K562 (cell line): Measurements from ENCODE around the gene MMP10. TPM values are rescaled to one million over a fixed set of nuclear protein-coding genes. Genes with fewer than 3 reads are reported as not detected.

Source experiments
- ATAC-seq: fragments of 200-7000 bp; cut with Tn5 transposase; 3 replicates; pipeline ENCODE4 v1.9.1; 2020; ENCODE audit warnings: moderate library complexity
- BruUV-seq: library from RNA; stranded (reverse); fragments of 400-500 nt; replicated peaks from 2 replicates; lab custom pipeline; 2021; lab: Mats Ljungman, UMichigan
- CTCF ChIA-PET: fragments of 300-600 bp; formaldehyde crosslinking; extraction: SDS; loops from one replicate; lab custom pipeline; 2021; ENCODE audit warnings: low intra/inter-chr PET ratio; lab: Yijun Ruan, JAX
- POLR2A ChIA-PET: fragments of 300-600, 350-650 bp; sonication (Branson Sonifier 250); formaldehyde crosslinking; extraction: SDS; loops from one replicate; lab custom pipeline; 2021; ENCODE audit warnings: antibody characterized with exemption, inconsistent platforms; lab: Yijun Ruan, JAX
- DNase-seq, 4 experiments: peaks; one replicate each; pipeline versions ENCODE4 v3.0.0 to v3.0.0-alpha.2; 2011 to 2018; ENCODE audit warnings: low spot score in 3 of 4, mixed read lengths in 3 of 4; ENCODE audit errors: extremely low read depth in 1 of 4
- FAIRE-seq: peaks from 2 replicates; lab custom pipeline; 2011; peaks lifted over from hg19 to GRCh38; lab: Jason Lieb, UNC
- H2AFZ ChIP-seq: 2 replicates; pipeline ENCODE4 v1.6.0; 2011; ENCODE audit warnings: low read depth, low read length, control low read depth, inconsistent platforms
- H3K27ac ChIP-seq: fragments of 200-600 bp; 3 replicates; pipeline ENCODE4 v1.8.0; 2011; ENCODE audit warnings: low read depth, mild to moderate bottlenecking, control low read depth, inconsistent platforms, low read length, moderate library complexity, mixed read lengths; ENCODE audit errors: extremely low read depth
- H3K27me3 ChIP-seq, 2 experiments: fragments of 300-600 bp in 1 of 2; 2 replicates in 1 of 2; 3 replicates in 1 of 2; pipeline versions ENCODE4 v1.6.0 to v1.8.0; 2011; ENCODE audit warnings: inconsistent platforms in 2 of 2, low read length in 2 of 2, mild to moderate bottlenecking in 1 of 2, mixed read lengths in 1 of 2, moderate library complexity in 1 of 2; ENCODE audit not compliant: control insufficient read depth in 2 of 2, insufficient read depth in 2 of 2
- H3K36me3 ChIP-seq: fragments of 300-600 bp; 3 replicates; pipeline ENCODE4 v1.8.0; 2011; ENCODE audit warnings: mild to moderate bottlenecking, low read length, inconsistent platforms; ENCODE audit not compliant: control insufficient read depth, insufficient read depth
- H3K4me1 ChIP-seq, 2 experiments: fragments of 200-600 bp in 1 of 2; replicated peaks in 1 of 2; 2 replicates in 1 of 2; 3 replicates in 1 of 2; pipeline versions ENCODE4 v1.5.1 to v1.8.0; 2011; ENCODE audit warnings: inconsistent platforms in 2 of 2, low read length in 2 of 2, mild to moderate bottlenecking in 1 of 2, mixed read lengths in 1 of 2, moderate library complexity in 1 of 2; ENCODE audit not compliant: control insufficient read depth in 2 of 2, insufficient read depth in 2 of 2
- H3K4me2 ChIP-seq: 2 replicates; pipeline ENCODE4 v1.6.1; 2011; ENCODE audit warnings: low read length, control low read depth, inconsistent platforms, mixed read lengths; ENCODE audit not compliant: insufficient read depth
- H3K4me3 ChIP-seq: fragments of 200-600 bp; sonication (generic), shearing (Covaris generic); 2 replicates; pipeline ENCODE4 v1.5.1; 2016; ENCODE audit warnings: control low read depth, inconsistent platforms
- H3K79me2 ChIP-seq: fragments of 200-600 bp; 3 replicates; pipeline ENCODE4 v1.8.0; 2011; ENCODE audit warnings: low read length, inconsistent platforms; ENCODE audit not compliant: control insufficient read depth, insufficient read depth
- H3K9ac ChIP-seq, 2 experiments: 2 replicates each; pipeline versions ENCODE4 v1.6.0 to v1.6.1; 2011; ENCODE audit warnings: low read depth in 2 of 2, low read length in 2 of 2, control low read depth in 1 of 2, inconsistent platforms in 1 of 2, mild to moderate bottlenecking in 1 of 2, mixed read lengths in 1 of 2; ENCODE audit not compliant: insufficient read depth in 1 of 2
- H3K9me1 ChIP-seq: one replicate; pipeline ENCODE4 v1.6.0; 2011; ENCODE audit warnings: inconsistent platforms, mild to moderate bottlenecking, low read length, moderate library complexity; ENCODE audit not compliant: control insufficient read depth, insufficient read depth
- H3K9me3 ChIP-seq: replicated peaks from 2 replicates; pipeline ENCODE4 v1.5.1; 2011; ENCODE audit warnings: low read depth, low read length, inconsistent platforms; ENCODE audit not compliant: control insufficient read depth, insufficient read depth
- H4K20me1 ChIP-seq: replicated peaks from 2 replicates; pipeline ENCODE4 v1.6.1; 2011; ENCODE audit warnings: low read length, inconsistent platforms, mixed read lengths; ENCODE audit not compliant: control insufficient read depth, insufficient read depth
- CBFA2T3 ChIP-seq: fragments of 450-650 bp; IDR thresholded peaks from 2 replicates; pipeline ENCODE4 v1.6.1; 2017
- CTCF ChIP-seq, 3 experiments: IDR thresholded peaks in 2 of 3; conservative IDR thresholded peaks in 1 of 3; 2 replicates each; pipeline ENCODE4 v1.5.1; 2011 to 2012; ENCODE audit warnings: low read length in 3 of 3, mild to moderate bottlenecking in 3 of 3, control low read depth in 2 of 3, improper control_type of control experiment in 1 of 3, inconsistent platforms in 1 of 3, low read depth in 1 of 3, mixed read lengths in 1 of 3, moderate library complexity in 1 of 3; ENCODE audit not compliant: insufficient read depth in 2 of 3
- EHMT2 ChIP-seq: fragments of 450-650 bp; IDR thresholded peaks from 2 replicates; pipeline ENCODE4 v1.6.1; 2018; ENCODE audit warnings: antibody characterized with exemption
- GABPA ChIP-seq: fragments of 200-800 bp; sonication (Bioruptor generic); conservative IDR thresholded peaks from 2 replicates; pipeline ENCODE4 v1.6.1; 2016; ENCODE audit warnings: low read depth, missing genetic modification characterization, missing compliant biosample characterization
- HMG20A ChIP-seq: fragments of 450-650 bp; formaldehyde crosslinking; conservative IDR thresholded peaks from 2 replicates; pipeline ENCODE4 v1.4.0; 2020; ENCODE audit warnings: mild to moderate bottlenecking, mixed read lengths
- MECOM ChIP-seq: fragments of 250-450 bp; sonication (Bioruptor Pico); IDR thresholded peaks from 2 replicates; pipeline ENCODE4 v1.8.0; 2022; ENCODE audit warnings: inconsistent platforms
- TAL1 ChIP-seq: fragments of 450-650 bp; IDR thresholded peaks from 2 replicates; pipeline ENCODE4 v1.6.1; 2016; ENCODE audit warnings: mild to moderate bottlenecking
- TEAD4 ChIP-seq, 2 experiments: sonication (generic) in 1 of 2; formaldehyde crosslinking in 1 of 2; IDR thresholded peaks; 2 replicates each; pipeline versions ENCODE4 v1.6.1 to v1.8.0; 2012 to 2022; ENCODE audit warnings: borderline replicate concordance in 1 of 2, inconsistent platforms in 1 of 2, low read length in 1 of 2, mild to moderate bottlenecking in 1 of 2, missing genetic modification reagents in 1 of 2
- TFAP4 ChIP-seq: sonication (generic); formaldehyde crosslinking; IDR thresholded peaks from 2 replicates; pipeline ENCODE4 v1.8.0; 2022; ENCODE audit warnings: missing genetic modification reagents, mild to moderate bottlenecking, moderate library complexity, borderline replicate concordance
- WGBS: fragments of 100-300 bp; shearing (Covaris generic); methylation state at CpG from one replicate; pipeline ENCODE4 v1.1.6; 2016; ENCODE audit warnings: low coverage, mixed read lengths; ENCODE audit not compliant: insufficient coverage; ENCODE audit errors: missing lambda C conversion rate; 5-methylcytosine and 5-hydroxymethylcytosine counted together
- in situ Hi-C: fragments of 300-500 bp; cut with MboI; formaldehyde crosslinking; loops from 4 replicates; pipeline ENCODE4 v1.15.0; 2018; ENCODE audit warnings: inconsistent platforms, mixed read lengths
- intact Hi-C: fragments of 100-400 bp; cut with micrococcal nuclease; formaldehyde crosslinking; loops from 2 replicates; pipeline ENCODE4 v1.14.2; 2022
- polyA plus RNA-seq, 8 experiments: library from polyadenylated mRNA; depleted of rRNA in 4 of 8; stranded (reverse) in 5 of 8; unstranded in 3 of 8; fragments of >200 nt; fragmentation: Nextera tagmentation in 2 of 8; fragmentation: Illumina TruSeq in 1 of 8; extraction: Ambion mirVana in 2 of 8; extraction: Trizol in 1 of 8; gene quantifications; 2 replicates each; pipeline versions ENCODE4 v1.2.1 to v1.2.3, GENCODE V29; 2011 to 2014; ENCODE audit warnings: inconsistent platforms in 1 of 8, missing spikeins in 1 of 8
- total RNA-seq, 7 experiments: library from RNA; depleted of rRNA in 6 of 7; stranded (reverse); fragments of >200 nt in 6 of 7; fragmentation: Illumina TruSeq in 2 of 7; extraction: Trizol in 2 of 7; gene quantifications; 2 replicates each; pipeline versions ENCODE4 v1.2.1 to v1.2.3, GENCODE V29; 2011 to 2021; ENCODE audit warnings: low replicate concordance in 1 of 7
- TF ChIP-seq, protein P1 (sequence below): fragments of 250-450 bp; sonication (Bioruptor Pico); IDR thresholded peaks from 2 replicates; pipeline ENCODE4 v1.8.0; 2021; ENCODE audit warnings: mild to moderate bottlenecking, moderate library complexity

MMP10 gene
- total and polyA plus RNA-seq, 9 of the 15 experiments (the other 6 are each of a cell fraction or from before 2014, with no cell fraction given) = not detected

- POLR2A ChIA-PET = no interaction called here
- no peaks in the 10 kb centered on the region for H4K20me1 ChIP-seq
- H3K27me3 ChIP-seq = no peaks in the 10 kb centered on the region
- H3K9me3 ChIP-seq = no peaks in the 10 kb centered on the region
- no peak overlapping the region for H3K4me3 ChIP-seq
- no TSS peak for BruUV-seq
- intact Hi-C loops (loop anchor here (10.0 kb wide), 1 partner anchor 135 kb away; no protein-coding TSS in a partner anchor), in situ Hi-C loops (no loop called here)
- TF ChIP-seq TEAD4 (IDR thresholded peaks at IDR 0.05; ENCODE audit: low read length) (0 out of 2 replicates have a peak, but pooled peaks have one; percentile 8), TEAD4 (CRISPR knock-in tag; IDR thresholded peaks at IDR 0.05; ENCODE audit: borderline replicate concordance) (no peak), MECOM (no peak), TAL1 (peak; percentile 9; the same call in 1 of the 2 replicates), EHMT2 (no peak), CBFA2T3 (peak; percentile 35)
- ATAC-seq (no peak), FAIRE-seq (no peak), DNase-seq (peak in 1 of 4 experiments; percentile 9)
- H2AFZ ChIP-seq = no peak overlapping the region
- H3K4me2 ChIP-seq = no peak overlapping the region
- H3K79me2 ChIP-seq = no peaks in the 10 kb centered on the region
- H3K9ac ChIP-seq = no peak overlapping the region
- H3K36me3 ChIP-seq = no peaks in the 10 kb centered on the region
- H3K4me1 ChIP-seq = no peaks in the 10 kb centered on the region; a peak in 1 of 5 replicates
- H3K9me1 ChIP-seq = no peaks in the 10 kb centered on the region
- no peak overlapping the region for H3K27ac ChIP-seq
- 0% methylated on average over 2 of the region's 2 CpGs for WGBS
- CTCF ChIA-PET = no interaction called here
These were observed 29.5 kb upstream of the MMP10 start for GRCh38 chr11:102809971-102810370.

GRCh38 chr11:102807921-102808320 is 27.5 kb upstream of the MMP10 start:
- peak; percentile 15 to 58 (median 21) for DNase-seq
- Histone ChIP-seq H4K20me1 (no peaks in the 10 kb centered on the region), H3K27me3 (no peaks in the 10 kb centered on the region), H3K27ac (no peak overlapping the region), H3K9me3 (no peaks in the 10 kb centered on the region), H3K36me3 (no peaks in the 10 kb centered on the region), H3K9me1 (no peaks in the 10 kb centered on the region), H3K4me2 (no peak overlapping the region), H3K4me1 (no peaks in the 10 kb centered on the region; a peak in 1 of 5 replicates), H3K4me3 (no peak overlapping the region), H3K9ac (no peak overlapping the region), H2AFZ (no peak overlapping the region), H3K79me2 (no peaks in the 10 kb centered on the region)
- no TSS peak for BruUV-seq
- ATAC-seq = peak; percentile 95
- in situ Hi-C loops (no loop called here), intact Hi-C loops (loop anchor here (10.0 kb wide), 1 partner anchor 137 kb away; no protein-coding TSS in a partner anchor)
- ChIA-PET POLR2A (no interaction called here), CTCF (no interaction called here)
- FAIRE-seq = no peak
- TF ChIP-seq HMG20A = no peak
- TF ChIP-seq, protein P1, sequence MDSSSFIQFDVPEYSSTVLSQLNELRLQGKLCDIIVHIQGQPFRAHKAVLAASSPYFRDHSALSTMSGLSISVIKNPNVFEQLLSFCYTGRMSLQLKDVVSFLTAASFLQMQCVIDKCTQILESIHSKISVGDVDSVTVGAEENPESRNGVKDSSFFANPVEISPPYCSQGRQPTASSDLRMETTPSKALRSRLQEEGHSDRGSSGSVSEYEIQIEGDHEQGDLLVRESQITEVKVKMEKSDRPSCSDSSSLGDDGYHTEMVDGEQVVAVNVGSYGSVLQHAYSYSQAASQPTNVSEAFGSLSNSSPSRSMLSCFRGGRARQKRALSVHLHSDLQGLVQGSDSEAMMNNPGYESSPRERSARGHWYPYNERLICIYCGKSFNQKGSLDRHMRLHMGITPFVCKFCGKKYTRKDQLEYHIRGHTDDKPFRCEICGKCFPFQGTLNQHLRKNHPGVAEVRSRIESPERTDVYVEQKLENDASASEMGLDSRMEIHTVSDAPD = no peak
- peak; percentile 65 for TF ChIP-seq GABPA (tag)
- peak; percentile 36 to 50 (median 41) for TF ChIP-seq CTCF (IDR thresholded peaks at IDR 0.05 in 2 of 3, conservative IDR thresholded peaks at IDR 0.05 in 1 of 3; ENCODE audit: insufficient read depth in 2 of 3, low read depth in 1 of 3, low read length in 3 of 3)
- TF ChIP-seq TFAP4 (CRISPR knock-in tag) = peak; percentile 49; the same call in 1 of the 2 replicates
- WGBS = 2% methylated on average over 19 of the region's 19 CpGs
